ENCODE measurements around the gene CRYBG2.

- TF ChIP-seq RARB (CRISPR knock-in tag; IDR thresholded peaks at IDR 0.05) (no peak), CREB5 (CRISPR knock-in tag; IDR thresholded peaks at IDR 0.05; ENCODE audit: low read depth) (no peak), BACH2 (CRISPR knock-in tag; IDR thresholded peaks at IDR 0.05; ENCODE audit: borderline replicate concordance) (no peak), ESRRG (CRISPR knock-in tag; IDR thresholded peaks at IDR 0.05) (no peak), ZNF565 (CRISPR knock-in tag; conservative IDR thresholded peaks at IDR 0.05; ENCODE audit: low read depth) (no peak), OSR1 (CRISPR knock-in tag; IDR thresholded peaks at IDR 0.05) (no peak), SNAI2 (CRISPR knock-in tag; IDR thresholded peaks at IDR 0.05) (no peak), TSHZ2 (CRISPR knock-in tag; IDR thresholded peaks at IDR 0.05) (no peak)
Measured at GRCh38 chr1:26399034-26399433, 45.1 kb upstream of the CRYBG2 start.

Data from SK-N-SH treated with all-trans-retinoic acid at 6 μM for 48 hours (cell line).